CD4-positive, alpha-beta T cell treated with Interleukin-6 for 4 hours (primary cell): ENCODE results near the gene PTPRE.
A peak's percentile ranks its signal among the peaks of the same experiment; 100 is the strongest.

Experiments
- DNase-seq: peaks from one replicate; pipeline ENCODE4 v3.0.0-alpha.2; 2020; ENCODE audit warnings: mixed read lengths

The PTPRE gene

GRCh38 chr10:128105383-128105782 lies 198.5 kb downstream of the PTPRE start:
- no peak for DNase-seq

GRCh38 chr10:128109707-128110106 lies 202.8 kb downstream of the PTPRE start:
- no peak for DNase-seq

DNA sequence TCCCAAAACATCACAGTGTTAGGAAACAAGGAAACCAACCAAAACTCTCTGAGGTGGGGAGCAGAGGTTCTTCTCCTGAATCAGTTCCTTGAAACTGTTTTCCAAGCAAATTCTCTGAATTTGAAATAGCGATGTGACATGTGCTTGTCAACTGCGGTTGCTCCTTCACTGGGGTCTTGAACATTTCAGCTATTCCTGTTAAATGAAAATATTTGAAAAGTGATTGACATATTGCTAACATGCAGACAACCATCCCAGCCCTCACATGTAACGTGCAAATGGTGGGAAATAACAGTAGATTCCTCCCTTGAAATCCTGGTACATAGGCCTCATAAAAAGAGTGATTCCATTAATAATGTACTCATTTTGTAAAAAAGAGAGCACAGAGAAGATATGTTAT lies 203.4 kb downstream of the PTPRE start:
- no peak for DNase-seq

DNA sequence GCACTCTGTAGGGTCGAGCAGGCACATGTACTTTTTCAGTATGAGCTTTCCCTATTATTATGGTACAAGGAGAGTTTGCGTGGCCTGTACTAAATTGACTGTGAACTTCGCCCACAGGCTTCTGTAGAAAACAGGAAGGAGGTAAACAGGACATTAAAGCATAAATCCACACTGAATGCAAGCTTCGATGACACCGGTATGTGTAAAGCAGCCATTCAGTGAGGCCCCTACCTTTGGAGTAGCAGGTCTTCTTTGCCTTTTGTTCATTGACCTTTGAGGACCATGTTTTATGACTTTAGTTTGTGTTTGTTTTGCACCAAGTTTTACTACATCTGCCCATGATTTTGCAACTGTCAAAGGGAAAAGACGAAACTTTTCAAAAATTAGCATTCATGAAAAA lies 204.8 kb downstream of the PTPRE start:
- DNase-seq, result no peak

DNA sequence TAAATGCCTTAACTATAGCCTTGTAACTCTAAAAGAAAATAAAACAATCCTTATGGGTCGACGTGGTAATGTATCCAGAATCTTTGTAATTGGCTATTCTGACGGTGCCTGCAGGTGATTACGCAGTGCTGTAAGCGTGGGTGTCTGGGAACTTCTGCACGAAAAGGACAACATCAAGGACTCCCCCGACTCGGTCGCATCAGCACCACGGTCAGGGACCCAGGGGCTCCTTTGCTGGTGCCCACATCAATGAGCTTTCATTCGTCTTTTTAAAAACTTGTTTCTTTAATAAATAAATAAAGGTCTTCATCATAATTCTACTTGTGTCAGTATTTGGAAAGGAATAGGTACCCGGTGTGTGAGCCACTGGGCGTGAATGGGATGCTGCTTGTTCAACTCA lies 206.1 kb downstream of the PTPRE start:
- no peak for DNase-seq

DNA sequence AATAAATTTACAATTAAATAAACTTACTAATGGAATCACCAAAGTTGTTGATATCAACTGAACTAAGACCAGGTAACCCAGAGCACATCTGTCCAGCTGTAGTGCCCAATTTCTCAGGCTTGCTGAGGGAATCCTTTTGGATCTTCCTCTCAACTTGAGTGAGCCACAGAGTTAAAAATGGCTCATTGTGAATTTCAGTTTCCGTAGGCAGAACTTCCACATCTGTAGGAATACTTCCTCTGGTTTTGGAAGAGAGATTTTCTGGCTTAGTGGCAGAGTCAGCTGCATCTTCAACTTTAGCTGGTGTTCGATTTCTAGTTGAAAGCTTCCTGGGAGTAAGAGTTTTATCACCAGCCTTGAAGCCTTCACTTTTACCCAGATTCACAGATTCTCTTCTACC lies 208.0 kb downstream of the PTPRE start:
- DNase-seq, result no peak

DNA sequence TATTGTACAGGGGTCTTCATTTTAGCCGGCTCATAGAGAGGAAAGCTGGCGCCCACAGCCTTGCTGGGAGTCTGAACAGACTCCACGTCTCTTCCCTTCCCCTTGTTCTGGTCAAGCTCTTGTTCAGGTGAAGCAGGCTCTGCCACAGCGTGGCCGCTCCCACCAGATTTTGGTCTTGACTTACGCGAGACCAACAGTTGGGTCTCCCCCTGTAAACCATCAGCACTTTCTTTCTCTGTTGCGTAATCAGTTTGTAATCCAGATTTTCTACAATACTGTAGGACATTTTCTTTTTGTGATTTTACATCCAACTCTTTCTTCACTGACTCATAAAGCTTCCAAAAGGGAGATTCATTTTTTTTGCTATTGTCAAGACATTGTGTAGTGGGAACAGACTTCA lies 208.5 kb downstream of the PTPRE start:
- no peak for DNase-seq

- no peak for DNase-seq
Measured at GRCh38 chr10:128116187-128116586, 209.3 kb downstream of the PTPRE start.

DNA sequence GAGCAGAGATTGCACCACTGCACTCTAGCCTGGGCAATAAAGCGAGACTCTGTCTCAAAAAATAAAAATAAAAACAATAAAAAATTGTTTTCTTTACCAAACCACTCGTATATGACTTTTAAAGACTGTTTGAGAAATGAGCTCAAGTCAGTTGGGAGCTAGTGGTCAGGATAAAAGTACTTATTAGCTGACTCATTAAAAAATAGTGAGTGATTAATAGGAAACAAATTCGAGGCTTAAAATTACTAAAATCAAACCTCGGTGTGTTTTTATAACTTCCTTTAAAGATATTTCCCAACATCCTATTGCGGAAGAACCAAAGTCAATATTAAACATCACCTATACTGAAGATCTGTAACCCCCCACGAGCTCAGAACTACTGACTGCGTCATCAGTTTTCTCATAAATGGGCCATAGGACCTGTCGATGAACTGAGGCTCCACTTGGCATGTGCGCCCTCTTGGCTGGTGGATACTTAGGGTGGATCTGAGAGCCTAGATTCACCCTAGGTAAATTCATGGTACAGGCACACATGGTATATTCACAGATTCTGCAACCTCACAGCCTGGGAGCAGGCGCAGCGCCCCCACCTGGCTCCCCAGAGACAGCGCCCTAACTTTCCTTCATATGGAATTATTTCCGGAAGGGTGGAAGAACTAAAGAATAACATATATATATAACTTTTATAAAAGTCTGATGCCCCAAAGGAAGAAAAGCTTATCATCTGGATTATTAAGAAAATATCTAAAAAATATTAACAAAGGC lies 210.1 kb downstream of the PTPRE start:
- no peak for DNase-seq

- no peak for DNase-seq
Measured at GRCh38 chr10:128121750-128122412, 215.0 kb downstream of the PTPRE start.

DNA sequence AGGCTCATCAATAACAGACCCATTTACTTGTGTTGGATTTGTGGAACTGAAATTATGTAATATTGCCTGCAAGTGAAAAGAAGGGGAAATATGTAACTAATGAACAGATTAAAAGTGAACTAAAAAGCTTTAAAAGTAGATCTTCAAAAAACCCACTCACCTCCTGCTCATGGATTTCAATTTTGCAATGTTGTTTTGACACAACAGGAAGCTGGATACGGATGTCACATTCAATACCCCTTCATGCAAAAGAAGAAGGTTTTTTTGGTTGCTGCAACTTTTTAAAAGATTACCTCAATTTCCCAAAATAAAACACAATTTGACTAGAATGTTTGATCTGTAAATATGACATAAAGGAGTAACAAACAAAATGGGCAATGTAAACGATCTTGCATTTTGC lies 216.0 kb downstream of the PTPRE start:
- no peak for DNase-seq

DNA sequence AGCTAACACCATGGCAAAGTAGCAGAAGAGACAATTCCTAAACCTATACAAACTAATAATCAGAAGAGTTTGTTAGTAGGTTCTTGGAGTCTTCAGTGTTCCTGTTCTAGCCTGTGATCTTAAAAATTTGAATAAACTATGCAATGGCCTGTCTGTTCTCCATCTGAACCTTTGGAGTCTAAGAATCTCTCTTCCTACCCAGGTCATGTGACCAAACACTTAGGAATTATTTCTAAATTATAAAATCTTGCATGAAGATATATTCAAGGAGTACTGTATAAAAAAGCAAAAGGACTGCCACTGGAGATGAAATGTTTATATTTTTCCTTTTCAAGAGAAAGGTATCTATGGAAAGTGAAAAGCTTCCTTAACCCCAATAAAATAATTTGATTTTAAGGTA lies 216.9 kb downstream of the PTPRE start:
- no peak for DNase-seq

DNA sequence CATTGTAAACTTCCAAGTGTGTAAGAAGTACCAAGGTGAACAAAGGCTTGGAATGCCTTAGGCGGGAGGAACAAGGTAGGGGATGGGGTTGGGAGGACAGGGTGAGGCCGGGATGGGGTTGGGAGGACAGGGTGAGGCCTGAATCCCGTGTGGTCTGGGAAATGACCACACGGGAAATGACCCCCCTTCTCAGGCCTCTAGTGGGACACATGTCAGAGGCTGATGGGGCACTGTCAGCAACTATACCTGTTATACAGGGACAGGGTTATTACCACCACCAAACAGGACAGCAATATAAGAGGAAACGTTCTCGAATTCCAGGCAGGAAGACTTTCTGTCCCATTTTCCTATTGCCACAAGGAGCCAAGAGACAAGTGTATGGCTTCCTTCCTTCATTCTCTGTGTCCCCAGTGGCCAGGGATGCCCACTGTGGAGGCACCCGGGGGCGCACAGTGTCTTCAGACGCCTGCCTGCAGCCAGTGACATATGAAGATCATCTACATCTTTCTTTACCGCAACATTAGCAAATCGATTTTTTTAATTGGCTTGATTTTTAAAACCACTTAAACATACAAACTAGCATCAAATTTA lies 218.0 kb downstream of the PTPRE start:
- DNase-seq, result no peak

- DNase-seq, result peak; percentile 29
Measured at GRCh38 chr10:128125416-128125943, 218.6 kb downstream of the PTPRE start.

- peak; percentile 92 for DNase-seq
Measured at GRCh38 chr10:128125944-128126764, 219.3 kb downstream of the PTPRE start, which contains the start of gene MKI67. Gene MKI67 (minus strand): TSS chr10:128126423. CDS start chr10:128125667, 756 bp downstream.

- DNase-seq, result no peak
Measured at GRCh38 chr10:128128582-128128981, 221.7 kb downstream of the PTPRE start.

DNA sequence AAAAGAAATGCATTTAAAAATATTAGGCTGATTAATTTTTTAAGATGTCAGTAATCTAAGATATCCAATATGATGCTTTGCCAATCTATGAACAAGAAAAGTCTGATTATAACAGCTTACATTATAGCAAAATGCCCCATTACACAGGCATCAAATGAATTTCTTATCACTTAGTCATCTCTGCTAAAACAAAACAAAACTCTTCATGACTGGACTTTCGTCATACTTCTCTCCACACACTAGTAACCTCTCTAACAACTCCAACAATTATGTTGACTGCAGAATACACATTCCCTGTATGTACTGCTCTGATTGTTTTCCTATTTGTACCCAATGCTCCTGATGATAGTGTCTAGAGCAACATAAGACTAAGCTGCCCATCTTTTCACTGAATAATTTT lies 223.1 kb downstream of the PTPRE start:
- no peak for DNase-seq
